ENCODE data around the gene NSG2. TPM values are rescaled to one million over a fixed set of nuclear protein-coding genes. Genes with fewer than 3 reads are reported as not detected.
"Not testable (repeated sequence)": the region's sequence is repeated elsewhere in the genome, so short reads cannot be mapped to it uniquely, and the experiment has no call there.

The NSG2 gene
- total RNA-seq, 2 donors from 2014 or later, result not detected

DNA sequence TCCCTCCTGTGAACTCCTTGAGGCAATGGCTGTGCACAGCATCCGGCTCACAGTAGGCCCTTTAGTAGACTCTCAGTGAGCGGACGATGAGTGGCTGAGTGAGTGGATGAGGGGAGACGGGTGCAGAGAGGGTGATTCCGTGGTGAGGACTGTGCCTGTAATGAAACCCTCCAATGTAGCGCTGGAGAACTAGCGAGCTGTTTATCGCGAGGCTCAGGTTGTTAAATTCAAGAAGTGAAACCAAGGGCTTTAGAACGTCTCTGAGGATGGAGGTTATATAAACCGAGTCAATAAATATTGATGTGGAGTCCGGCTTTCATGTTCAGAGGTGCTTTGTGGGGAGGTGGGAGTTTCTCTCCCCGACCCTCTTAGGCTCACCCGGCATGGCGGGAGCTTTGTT is 53.2 kb downstream of the NSG2 start:
- Mint-ChIP-seq H3K36me3 (ENCODE audit: low read depth) (no peaks in the 10 kb centered on the region), H3K4me1 (no peaks in the 10 kb centered on the region), H3K27me3 (peaks cover 5% of the 10 kb centered on the region), H3K4me3 (no peak overlapping the region), H3K27ac (no peak overlapping the region)
- no peak for ATAC-seq
- no peak for DNase-seq
- no peaks in the 10 kb centered on the region for H3K9me3 ChIP-seq (ENCODE audit: control insufficient read depth, low read length, poor library complexity, severe bottlenecking)

DNA sequence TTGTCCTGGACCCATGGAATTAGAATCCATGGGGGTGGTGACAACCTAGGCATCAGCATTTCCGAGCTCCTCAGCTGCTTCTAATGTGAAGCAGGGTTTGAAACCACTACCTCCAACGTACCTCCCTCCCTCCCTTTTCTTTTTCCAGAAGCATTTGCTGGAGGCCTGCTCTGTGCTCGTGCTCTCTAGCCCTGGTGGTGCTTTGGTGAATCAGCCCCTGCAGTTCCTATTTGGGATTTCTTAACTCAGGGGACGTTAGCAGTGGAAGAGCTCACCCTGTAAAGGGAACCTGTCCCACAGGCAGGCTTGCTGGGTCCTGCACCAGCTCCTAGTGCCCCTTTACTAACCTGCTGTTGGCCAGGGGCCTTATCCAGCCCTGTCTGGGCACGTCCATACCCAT is 55.0 kb downstream of the NSG2 start:
- ATAC-seq, result no peak
- H3K27me3 Mint-ChIP-seq, result peaks cover 6% of the 10 kb centered on the region
- no peaks in the 10 kb centered on the region for H3K36me3 Mint-ChIP-seq (ENCODE audit: low read depth)
- no peak overlapping the region for H3K4me3 Mint-ChIP-seq
- no peaks in the 10 kb centered on the region for H3K9me3 ChIP-seq (ENCODE audit: control insufficient read depth, low read length, poor library complexity, severe bottlenecking)
- no peak for DNase-seq
- H3K27ac Mint-ChIP-seq, result no peak overlapping the region
- H3K4me1 Mint-ChIP-seq, result no peaks in the 10 kb centered on the region

DNA sequence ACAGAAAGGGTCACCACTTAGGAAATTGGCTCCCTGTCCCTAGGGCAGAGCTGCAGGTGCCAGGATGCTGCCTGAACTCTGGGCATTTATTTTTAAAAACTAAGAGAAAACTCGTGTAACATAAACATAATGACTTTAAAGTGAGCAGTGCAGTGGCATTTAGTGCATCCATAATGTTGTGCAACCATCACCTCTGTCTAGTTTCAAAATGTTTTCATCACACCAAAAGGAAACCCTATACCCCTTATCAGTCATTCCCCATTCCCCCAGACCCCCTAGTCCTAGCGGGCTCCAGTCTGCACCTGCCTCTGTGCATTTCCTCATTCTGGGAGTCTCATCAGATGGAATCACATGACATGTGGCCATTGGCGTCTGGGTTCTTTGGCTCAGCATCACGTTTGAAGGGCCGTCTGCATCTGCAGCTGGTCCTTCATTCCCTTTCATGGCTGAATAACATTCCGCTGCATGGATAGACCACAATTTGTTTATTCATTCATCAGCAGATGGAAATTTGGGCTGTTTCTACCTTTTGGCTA is 55.8 kb downstream of the NSG2 start:
- peaks cover 10% of the 10 kb centered on the region for H3K27me3 Mint-ChIP-seq
- no peaks in the 10 kb centered on the region for H3K4me1 Mint-ChIP-seq
- H3K9me3 ChIP-seq (ENCODE audit: control insufficient read depth, low read length, poor library complexity, severe bottlenecking), result no peaks in the 10 kb centered on the region
- H3K36me3 Mint-ChIP-seq (ENCODE audit: low read depth), result no peaks in the 10 kb centered on the region
- DNase-seq, result no peak
- no peak for ATAC-seq
- H3K4me3 Mint-ChIP-seq, result no peak overlapping the region
- H3K27ac Mint-ChIP-seq, result no peak overlapping the region

DNA sequence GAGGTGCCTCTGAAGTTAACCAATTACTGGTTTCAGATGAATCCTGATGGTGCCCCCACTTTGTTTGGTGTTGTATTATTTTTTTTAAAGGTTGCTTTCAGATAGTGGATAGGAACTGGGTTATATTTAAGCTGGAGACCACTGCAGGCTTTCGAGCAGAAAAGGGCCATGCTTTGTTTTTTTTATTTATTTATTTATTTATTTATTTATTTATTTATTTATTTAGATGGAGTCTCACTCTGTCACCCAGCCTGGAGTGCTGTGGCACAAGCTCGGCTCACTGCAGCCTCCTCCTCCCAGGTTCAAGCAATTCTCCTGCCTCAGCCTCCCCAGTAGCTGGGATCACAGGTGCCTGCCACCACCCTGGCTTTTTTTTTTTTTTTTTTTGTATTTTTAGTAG is 57.1 kb downstream of the NSG2 start:
- H3K4me1 Mint-ChIP-seq; H3K27ac Mint-ChIP-seq; H3K4me3 Mint-ChIP-seq; ATAC-seq; H3K9me3 ChIP-seq (ENCODE audit: control insufficient read depth, low read length, poor library complexity, severe bottlenecking); H3K36me3 Mint-ChIP-seq (ENCODE audit: low read depth); DNase-seq: not testable (repeated sequence)
- peaks cover 11% of the 10 kb centered on the region for H3K27me3 Mint-ChIP-seq

DNA sequence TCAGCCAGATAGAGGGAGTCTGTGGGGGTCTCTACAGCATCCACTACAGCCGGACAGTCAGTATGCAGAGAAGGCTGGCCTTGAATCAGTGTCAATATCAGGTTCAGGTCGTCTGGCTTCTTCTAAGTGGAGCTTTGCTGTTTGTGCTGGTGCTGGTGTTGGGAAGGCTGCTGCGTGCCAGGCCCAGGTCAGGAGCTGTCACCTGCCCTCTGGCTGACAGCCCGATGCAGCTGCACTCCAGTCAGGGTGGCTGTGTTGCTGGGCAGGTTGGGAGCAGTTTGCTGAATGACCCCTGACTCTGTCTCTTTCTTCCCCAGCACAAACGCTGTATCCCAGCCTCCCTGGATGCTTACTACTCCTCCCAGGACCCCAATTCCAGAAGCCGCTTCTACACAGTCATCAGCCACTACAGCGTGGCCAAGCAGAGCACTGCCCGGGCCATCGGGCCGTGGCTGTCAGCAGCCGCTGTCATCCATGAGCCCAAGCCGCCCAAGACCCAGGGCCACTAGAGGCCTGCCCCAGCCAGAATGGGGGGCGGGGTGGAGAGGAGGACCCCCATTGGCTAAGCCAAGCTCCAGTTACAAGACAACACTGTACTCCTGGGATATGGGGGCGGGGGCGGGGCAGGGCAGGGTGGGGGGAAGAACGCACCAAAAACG is 61.6 kb downstream of the NSG2 start:
- Mint-ChIP-seq H3K27me3 (peaks cover 43% of the 10 kb centered on the region), H3K36me3 (ENCODE audit: low read depth) (peaks cover 2% of the 10 kb centered on the region), H3K27ac (no peak overlapping the region), H3K4me3 (no peak overlapping the region), H3K4me1 (no peaks in the 10 kb centered on the region)
- DNase-seq, result no peak
- no peaks in the 10 kb centered on the region for H3K9me3 ChIP-seq (ENCODE audit: control insufficient read depth, low read length, poor library complexity, severe bottlenecking)
- no peak for ATAC-seq

DNA sequence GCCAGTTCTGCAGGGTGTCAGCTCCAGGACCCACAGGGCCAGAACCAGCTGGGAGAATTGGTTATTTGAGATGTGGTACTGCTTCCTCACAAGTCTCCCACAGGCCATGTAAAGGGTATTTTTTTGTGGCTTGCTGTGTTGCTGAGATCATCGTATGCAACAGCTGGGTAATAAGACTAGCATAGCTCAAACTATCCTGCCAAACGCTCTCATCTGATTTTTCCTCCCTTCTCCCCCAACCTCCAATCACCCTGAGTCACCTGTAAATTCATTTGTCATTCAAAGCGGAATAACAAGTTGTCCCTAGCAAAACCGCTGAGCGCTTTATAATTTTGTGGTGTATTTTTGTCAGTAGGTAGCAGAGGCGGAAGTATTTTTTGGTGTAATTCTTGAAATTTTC is 63.2 kb downstream of the NSG2 start:
- peaks cover 2% of the 10 kb centered on the region for H3K36me3 Mint-ChIP-seq (ENCODE audit: low read depth)
- no peak overlapping the region for H3K4me3 Mint-ChIP-seq
- H3K4me1 Mint-ChIP-seq, result no peaks in the 10 kb centered on the region
- ATAC-seq, result no peak
- H3K27me3 Mint-ChIP-seq, result peaks cover 43% of the 10 kb centered on the region
- no peak overlapping the region for H3K27ac Mint-ChIP-seq
- H3K9me3 ChIP-seq (ENCODE audit: control insufficient read depth, low read length, poor library complexity, severe bottlenecking), result no peaks in the 10 kb centered on the region
- no peak for DNase-seq

DNA sequence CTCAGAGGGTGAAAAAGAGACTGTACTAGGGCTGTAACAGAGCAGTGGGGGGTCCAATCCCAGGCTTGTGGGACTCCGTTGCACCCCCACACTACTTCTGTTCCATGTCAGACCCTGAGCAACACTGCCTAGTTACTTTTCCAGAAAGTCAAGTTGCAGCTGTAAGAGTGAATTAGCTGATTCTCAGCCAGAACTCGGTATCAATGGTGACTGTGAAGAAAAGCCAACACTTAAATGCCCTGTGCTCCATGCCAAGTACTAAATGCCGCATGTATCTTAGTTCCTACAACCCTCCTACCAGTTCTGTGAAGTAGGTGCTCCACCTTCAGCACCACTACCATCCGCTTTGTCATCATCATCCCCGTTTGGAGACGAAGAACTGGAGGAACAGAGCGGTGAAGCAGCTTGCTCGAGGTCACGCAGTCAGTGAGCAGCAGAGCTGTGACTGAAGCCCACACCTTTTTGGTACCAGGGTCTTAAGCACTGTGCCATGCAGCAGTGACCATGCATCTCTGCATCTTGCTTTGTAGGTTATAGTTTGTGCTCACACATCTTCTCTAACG is 64.3 kb downstream of the NSG2 start:
- DNase-seq, result no peak

DNA sequence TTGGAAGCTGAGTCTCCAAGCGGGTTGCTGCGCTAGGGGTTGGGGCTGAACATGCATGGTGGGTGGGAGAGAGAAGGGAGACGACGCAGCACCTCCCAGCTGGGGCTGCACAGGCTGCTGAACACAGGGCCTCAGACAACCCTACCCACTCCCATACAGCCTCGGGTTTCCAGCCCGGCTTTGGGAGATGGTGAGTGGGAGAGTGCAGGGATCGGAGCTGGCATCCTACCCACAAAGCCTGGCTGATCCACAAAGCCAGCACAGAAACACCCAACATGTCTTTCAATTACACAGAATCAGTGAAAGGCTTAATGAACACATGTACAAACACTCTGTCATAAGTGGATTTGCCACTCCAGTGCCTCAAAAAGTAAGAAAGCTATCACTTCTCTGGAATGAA is 64.8 kb downstream of the NSG2 start:
- Mint-ChIP-seq H3K4me3 (no peak overlapping the region), H3K27ac (no peak overlapping the region), H3K36me3 (ENCODE audit: low read depth) (peaks cover 2% of the 10 kb centered on the region), H3K27me3 (peaks cover 39% of the 10 kb centered on the region), H3K4me1 (no peaks in the 10 kb centered on the region)
- ATAC-seq, result no peak
- no peaks in the 10 kb centered on the region for H3K9me3 ChIP-seq (ENCODE audit: control insufficient read depth, low read length, poor library complexity, severe bottlenecking)
- no peak for DNase-seq

More for the DNA sequence above, 64.3 kb downstream of the NSG2 start:
- peaks cover 43% of the 10 kb centered on the region for H3K27me3 Mint-ChIP-seq
- no peak overlapping the region for H3K4me3 Mint-ChIP-seq
- peaks cover 2% of the 10 kb centered on the region for H3K36me3 Mint-ChIP-seq (ENCODE audit: low read depth)
- H3K4me1 Mint-ChIP-seq, result no peaks in the 10 kb centered on the region
- no peaks in the 10 kb centered on the region for H3K9me3 ChIP-seq (ENCODE audit: control insufficient read depth, low read length, poor library complexity, severe bottlenecking)
- H3K27ac Mint-ChIP-seq, result no peak overlapping the region
- ATAC-seq, result no peak

DNA sequence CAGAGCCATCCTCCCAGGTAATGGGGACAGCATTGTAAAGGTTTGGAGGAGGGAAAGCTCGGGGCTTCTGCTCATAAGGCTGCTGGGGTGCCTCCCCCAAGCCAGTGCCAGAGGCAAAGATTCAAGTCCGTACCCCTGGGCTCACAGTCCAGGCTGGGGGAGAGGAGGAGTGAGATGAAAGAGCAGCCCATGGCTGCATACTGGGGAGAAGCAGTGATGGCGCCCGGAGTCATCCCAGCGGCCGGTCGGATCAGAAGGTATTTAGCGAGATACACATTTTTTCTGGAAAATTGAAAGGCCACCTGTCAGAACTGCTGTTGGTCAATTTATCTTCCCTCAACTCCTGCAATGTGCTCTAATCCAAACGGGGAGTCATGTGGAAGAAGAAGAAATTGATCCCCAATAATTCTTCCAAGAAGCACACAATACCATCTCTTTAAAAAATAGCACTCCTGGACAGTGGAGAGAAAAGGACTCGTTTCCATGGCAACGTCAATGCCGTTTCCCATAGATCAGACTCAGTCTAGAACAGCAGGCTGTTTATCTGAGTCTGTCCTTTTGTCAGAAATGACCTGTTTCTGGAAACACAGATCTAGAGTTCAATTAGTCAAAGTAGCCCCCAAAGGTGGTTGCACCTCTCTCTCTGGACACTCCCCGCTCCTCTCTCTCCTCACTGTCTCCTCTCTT is 65.9 kb downstream of the NSG2 start:
- no peaks in the 10 kb centered on the region for H3K4me1 Mint-ChIP-seq
- no peak overlapping the region for H3K4me3 Mint-ChIP-seq
- H3K27me3 Mint-ChIP-seq, result peaks cover 33% of the 10 kb centered on the region
- DNase-seq, result no peak
- no peak overlapping the region for H3K27ac Mint-ChIP-seq
- ATAC-seq, result no peak
- peaks cover 2% of the 10 kb centered on the region for H3K36me3 Mint-ChIP-seq (ENCODE audit: low read depth)
- peaks cover 3% of the 10 kb centered on the region for H3K9me3 ChIP-seq (ENCODE audit: control insufficient read depth, low read length, poor library complexity, severe bottlenecking)

DNA sequence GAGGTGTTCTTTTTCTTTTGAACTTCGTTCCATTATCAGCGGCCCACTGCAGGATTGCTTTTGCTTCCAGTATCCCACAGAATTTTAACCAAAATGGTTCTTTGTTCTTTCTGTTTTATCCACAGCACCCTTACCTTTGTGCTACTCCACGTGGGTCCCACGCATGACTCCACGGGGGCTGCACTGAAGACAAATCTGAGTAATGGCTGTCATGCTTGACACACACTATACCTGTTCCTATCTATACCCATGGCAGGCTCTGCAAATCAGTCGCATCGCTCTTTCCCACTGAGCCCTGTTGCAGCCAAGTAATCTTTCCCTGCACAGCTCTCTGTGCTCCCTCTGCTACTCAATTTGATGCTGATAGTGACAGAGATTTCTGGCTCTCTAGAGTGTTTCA is 69.7 kb downstream of the NSG2 start:
- Mint-ChIP-seq H3K27me3 (peaks cover 8% of the 10 kb centered on the region), H3K36me3 (ENCODE audit: low read depth) (no peaks in the 10 kb centered on the region), H3K4me1 (no peaks in the 10 kb centered on the region), H3K4me3 (no peak overlapping the region), H3K27ac (no peak overlapping the region)
- H3K9me3 ChIP-seq (ENCODE audit: control insufficient read depth, low read length, poor library complexity, severe bottlenecking), result peaks cover 3% of the 10 kb centered on the region
- DNase-seq (no peak), ATAC-seq (no peak)

DNA sequence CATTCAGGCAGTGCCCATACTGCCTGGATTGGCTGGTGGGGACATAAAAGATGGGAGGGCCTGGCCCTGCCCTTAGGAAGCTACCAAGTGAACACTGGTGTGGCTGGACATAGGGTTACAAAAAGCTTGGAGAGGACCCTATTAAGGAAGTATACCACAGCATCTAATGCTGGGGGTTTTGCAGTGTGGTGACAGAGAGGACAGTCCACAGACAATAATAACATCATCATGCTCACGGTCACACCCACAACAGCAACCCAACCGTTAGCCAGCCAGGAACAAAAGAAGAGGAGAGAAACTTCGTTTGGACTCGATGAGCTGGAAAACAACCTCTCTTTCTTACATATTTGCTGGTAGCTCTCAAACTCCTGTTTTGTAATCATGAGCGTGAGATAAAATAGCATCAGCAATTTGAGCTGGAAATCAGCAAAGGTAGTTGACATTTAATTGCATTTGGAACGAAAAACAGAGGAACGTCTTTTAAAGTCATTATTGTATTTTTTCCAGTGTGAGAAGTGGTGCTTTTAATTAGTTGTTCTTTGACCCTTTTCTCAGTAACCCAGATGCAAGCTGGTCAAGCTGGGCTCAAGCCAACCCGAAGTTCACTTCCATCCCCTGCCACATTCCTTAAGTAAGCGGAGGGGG is 73.4 kb downstream of the NSG2 start:
- ATAC-seq (no peak), DNase-seq (no peak)
- no peak overlapping the region for H3K27ac Mint-ChIP-seq
- peaks cover 3% of the 10 kb centered on the region for H3K9me3 ChIP-seq (ENCODE audit: control insufficient read depth, low read length, poor library complexity, severe bottlenecking)
- no peaks in the 10 kb centered on the region for H3K36me3 Mint-ChIP-seq (ENCODE audit: low read depth)
- H3K4me1 Mint-ChIP-seq, result no peaks in the 10 kb centered on the region
- H3K4me3 Mint-ChIP-seq, result no peak overlapping the region
- H3K27me3 Mint-ChIP-seq, result no peaks in the 10 kb centered on the region

DNA sequence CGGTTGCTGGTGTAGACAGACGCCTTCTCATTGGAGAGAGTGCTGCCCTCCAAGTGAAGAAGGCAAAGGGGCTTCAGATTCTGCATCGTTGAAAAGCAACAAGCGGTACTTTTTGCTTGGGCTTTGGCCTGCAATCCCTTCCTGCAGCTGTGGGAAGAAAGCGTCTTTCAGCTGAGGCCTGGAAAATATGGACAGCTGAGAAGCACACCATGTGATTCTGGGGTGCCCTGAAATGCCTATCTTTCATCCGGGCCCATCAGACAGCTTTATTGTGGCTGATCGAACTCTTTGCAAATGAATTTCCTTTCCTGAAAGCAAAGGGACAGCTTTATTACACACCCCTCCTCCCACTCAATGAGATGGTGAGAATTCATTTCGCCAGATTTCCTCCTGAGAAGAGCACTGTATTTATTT is 74.0 kb downstream of the NSG2 start:
- Mint-ChIP-seq H3K4me3 (no peak overlapping the region), H3K36me3 (ENCODE audit: low read depth) (no peaks in the 10 kb centered on the region), H3K27me3 (no peaks in the 10 kb centered on the region), H3K27ac (no peak overlapping the region), H3K4me1 (no peaks in the 10 kb centered on the region)
- ATAC-seq, result no peak
- H3K9me3 ChIP-seq (ENCODE audit: control insufficient read depth, low read length, poor library complexity, severe bottlenecking), result peaks cover 3% of the 10 kb centered on the region
- DNase-seq, result no peak

DNA sequence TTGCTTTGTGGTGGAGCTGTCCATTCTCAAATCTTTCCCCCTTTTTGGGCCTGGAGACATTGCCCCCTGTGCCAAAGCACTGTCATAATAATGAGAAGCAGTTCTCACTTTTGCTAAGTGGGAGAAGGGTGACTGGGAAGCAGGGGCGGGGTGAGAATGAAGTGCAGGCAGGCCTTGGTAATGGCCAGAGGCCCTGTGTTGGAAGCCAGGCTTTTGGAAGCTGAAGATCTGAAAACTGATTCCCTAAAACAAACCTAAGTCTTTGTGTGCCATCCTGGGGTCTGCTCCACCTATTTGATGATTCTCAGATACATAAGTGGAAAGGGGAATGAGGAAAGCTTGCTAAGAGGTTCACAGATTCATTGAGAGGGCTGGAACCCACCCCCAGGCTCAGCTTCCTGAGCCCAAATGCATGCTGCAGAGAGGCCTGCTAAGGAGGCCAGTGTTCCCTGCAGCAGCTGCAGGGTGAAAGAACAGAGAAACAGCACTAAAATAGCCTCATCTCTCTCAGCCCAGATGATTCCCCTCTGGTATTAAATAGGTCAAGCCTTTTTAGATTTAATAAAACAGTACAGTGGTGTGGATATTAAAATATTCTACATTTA is 75.0 kb downstream of the NSG2 start:
- ATAC-seq (no peak), DNase-seq (no peak)
- peaks cover 3% of the 10 kb centered on the region for H3K9me3 ChIP-seq (ENCODE audit: control insufficient read depth, low read length, poor library complexity, severe bottlenecking)
- Mint-ChIP-seq H3K4me1 (no peaks in the 10 kb centered on the region), H3K4me3 (no peak overlapping the region), H3K36me3 (ENCODE audit: low read depth) (no peaks in the 10 kb centered on the region), H3K27me3 (no peaks in the 10 kb centered on the region), H3K27ac (no peak overlapping the region)
